B cell (primary cell): ENCODE results near the gene ZC3H7A. TPM values are rescaled to one million over a fixed set of nuclear protein-coding genes. Genes with fewer than 3 reads are reported as not detected.

Experiments used
- ATAC-seq: fragments of 200-7000 bp; cut with Tn5 transposase; one replicate; pipeline ENCODE4 v1.10.0; 2021; ENCODE audit warnings: low read depth, mild to moderate bottlenecking, moderate number of reproducible peaks, moderate library complexity
- CTCF ChIA-PET: fragments of 350-600 bp; sonication (Branson Sonifier 250); formaldehyde crosslinking; loops from one replicate; lab custom pipeline; 2021; ENCODE audit warnings: antibody characterized with exemption, inconsistent platforms; lab: Charles Lee
- POLR2A ChIA-PET: fragments of 350-600 bp; sonication (Branson Sonifier 250); formaldehyde crosslinking; loops from one replicate; lab custom pipeline; 2021; ENCODE audit warnings: antibody characterized with exemption; lab: Charles Lee
- DNase-seq: peaks from one replicate; pipeline ENCODE4 v3.0.0; 2013
- H2AFZ ChIP-seq: 2 replicates; pipeline ENCODE4 v1.6.1; 2012; ENCODE audit warnings: mild to moderate bottlenecking, low read depth, low read length; ENCODE audit not compliant: insufficient read depth, poor library complexity, severe bottlenecking
- H3K27ac ChIP-seq, 2 donors: 1 replicate in 1 of 2; 2 replicates in 1 of 2; pipeline ENCODE4 v1.5.1; 2012 to 2013; ENCODE audit warnings: low read length in 2 of 2, mild to moderate bottlenecking in 2 of 2, moderate library complexity in 1 of 2
- H3K27me3 ChIP-seq, 4 experiments: fragments of 200-600 bp in 1 of 4; sonication (generic) in 1 of 4; replicated peaks in 1 of 4; 1 replicate in 2 of 4; 2 replicates in 2 of 4; pipeline versions ENCODE4 v1.6.1 to v1.7.0; 2013 to 2016; ENCODE audit warnings: low read length in 3 of 4, mild to moderate bottlenecking in 2 of 4, mixed read lengths in 1 of 4, moderate library complexity in 1 of 4; ENCODE audit not compliant: insufficient read depth in 4 of 4, control insufficient read depth in 3 of 4; ENCODE audit errors: control extremely low read depth in 1 of 4
- H3K36me3 ChIP-seq, 2 experiments: replicated peaks in 1 of 2; 1 replicate in 1 of 2; 2 replicates in 1 of 2; pipeline versions ENCODE4 v1.6.1 to v1.7.1; 2013; ENCODE audit warnings: low read length in 1 of 2; ENCODE audit not compliant: insufficient read depth in 2 of 2, control insufficient read depth in 1 of 2; ENCODE audit errors: control extremely low read depth in 1 of 2, extremely low read depth in 1 of 2
- H3K4me1 ChIP-seq, 2 donors: fragments of 200-600 bp in 1 of 2; sonication (generic) in 1 of 2; 1 replicate in 1 of 2; 2 replicates in 1 of 2; pipeline versions ENCODE4 v1.5.1 to v1.6.1; 2013 to 2017; ENCODE audit warnings: low read length in 2 of 2; ENCODE audit not compliant: control insufficient read depth in 2 of 2, insufficient read depth in 2 of 2
- H3K4me2 ChIP-seq: replicated peaks from 2 replicates; pipeline ENCODE3; 2012; ENCODE audit warnings: mild to moderate bottlenecking, low read depth, low read length; ENCODE audit not compliant: poor library complexity, severe bottlenecking
- H3K4me3 ChIP-seq, 5 experiments: fragments of 200-600 bp in 1 of 5; sonication (generic) in 1 of 5; 1 replicate in 3 of 5; 2 replicates in 2 of 5; pipeline versions ENCODE4 v1.5.1 to v1.7.0; 2011 to 2016; ENCODE audit warnings: low read length in 4 of 5, mild to moderate bottlenecking in 4 of 5, low read depth in 2 of 5, control low read depth in 1 of 5, moderate library complexity in 1 of 5; ENCODE audit not compliant: insufficient read depth in 1 of 5; ENCODE audit errors: control extremely low read depth in 1 of 5, extremely low read depth in 1 of 5
- H3K79me2 ChIP-seq: fragments of 200-600 bp; sonication (generic); one replicate; pipeline ENCODE4 v1.6.0; 2016; ENCODE audit warnings: low read length; ENCODE audit not compliant: control insufficient read depth, insufficient read depth
- H3K9ac ChIP-seq: fragments of 200-600 bp; sonication (generic); 2 replicates; pipeline ENCODE4 v1.6.1; 2017; ENCODE audit warnings: mild to moderate bottlenecking, low read length, moderate library complexity
- H3K9me3 ChIP-seq, 3 donors: one replicate each; pipeline versions ENCODE4 v1.6.1 to v1.7.1; 2013; ENCODE audit warnings: low read length in 2 of 3; ENCODE audit not compliant: control insufficient read depth in 2 of 3, insufficient read depth in 1 of 3; ENCODE audit errors: control extremely low read depth in 1 of 3
- H4K20me1 ChIP-seq: 2 replicates; pipeline ENCODE4 v1.6.0; 2012; ENCODE audit warnings: mild to moderate bottlenecking, low read length; ENCODE audit not compliant: insufficient read depth, control insufficient read depth, poor library complexity, severe bottlenecking
- H3K27ac Mint-ChIP-seq: one replicate; pipeline ENCODE4 v1.8.0; 2021; ENCODE audit warnings: mixed read lengths
- H3K27me3 Mint-ChIP-seq: one replicate; pipeline ENCODE4 v1.8.0; 2021; ENCODE audit warnings: mixed read lengths
- H3K4me1 Mint-ChIP-seq: one replicate; pipeline ENCODE4 v1.8.0; 2021; ENCODE audit warnings: mixed read lengths
- H3K4me3 Mint-ChIP-seq: one replicate; pipeline ENCODE4 v1.8.0; 2021; ENCODE audit warnings: mixed read lengths
- H3K9me3 Mint-ChIP-seq: one replicate; pipeline ENCODE4 v1.8.0; 2022; ENCODE audit warnings: mixed read lengths; ENCODE audit not compliant: insufficient read depth
- CTCF ChIP-seq: fragments of 200-600 bp; IDR thresholded peaks from one replicate; pipeline ENCODE4 v1.8.0; 2022; ENCODE audit warnings: antibody characterized with exemption, mild to moderate bottlenecking
- EZH2 ChIP-seq: IDR thresholded peaks from 2 replicates; pipeline ENCODE4 v1.6.1; 2012; ENCODE audit warnings: borderline replicate concordance, low read depth, mild to moderate bottlenecking, moderate library complexity, low read length; ENCODE audit not compliant: insufficient read depth, poor library complexity, severe bottlenecking
- WGBS: methylation state at CpG from one replicate; pipeline ENCODE4 v1.1.5; 2013; ENCODE audit warnings: missing lambda C conversion rate; ENCODE audit not compliant: insufficient coverage; 5-methylcytosine and 5-hydroxymethylcytosine counted together
- intact Hi-C: fragments of 100-400 bp; cut with micrococcal nuclease; formaldehyde crosslinking; loops from one replicate; pipeline ENCODE4 v1.10.0; 2022
- polyA plus RNA-seq: library from polyadenylated mRNA; depleted of rRNA; stranded (reverse); fragments of >200 nt; gene quantifications from 2 replicates; pipeline ENCODE4 v1.2.3, GENCODE V29; 2012
- total RNA-seq, 2 donors: library from RNA; stranded (reverse); fragments of 120-200 nt in 1 of 2; gene quantifications; 1 replicate in 1 of 2; 2 replicates in 1 of 2; pipeline versions ENCODE4 v1.2.3 to v1.2.4, GENCODE V29; 2013 to 2022

The ZC3H7A gene
- total and polyA plus RNA-seq, 2 donors (not counting 1 experiment from before 2014, with no cell fraction given): 40.8 to 126 TPM

DNA sequence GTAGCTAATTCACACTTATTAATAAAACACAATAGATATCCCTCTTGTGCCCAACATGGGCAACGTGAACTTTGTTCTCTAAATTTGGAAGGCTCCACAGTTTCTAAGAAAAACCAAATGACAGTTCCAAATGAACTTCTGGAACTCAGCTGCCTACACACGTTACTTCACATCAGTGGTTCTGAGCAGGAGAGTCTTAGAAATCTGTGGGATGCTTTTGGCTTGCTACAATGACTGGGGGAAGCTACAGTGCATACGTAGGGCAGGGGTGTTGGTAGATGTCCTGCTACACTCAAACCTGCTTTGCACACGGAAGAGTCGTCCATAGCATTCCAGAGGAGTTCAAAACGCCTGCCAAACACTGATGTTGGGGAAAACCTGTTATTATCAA is 62.4 kb downstream of the ZC3H7A start:
- H3K4me3 ChIP-seq: no peak overlapping the region

More for the DNA sequence above, 62.4 kb downstream of the ZC3H7A start:
- intact Hi-C loops: no loop called here
- POLR2A ChIA-PET: no interaction called here
- ATAC-seq (no peak), DNase-seq (no peak)
- H3K4me1 ChIP-seq: peaks cover 11 to 27% of the 10 kb centered on the region in 2 donors
- H3K36me3 ChIP-seq: peaks cover 10 to 74% of the 10 kb centered on the region in 2 experiments
- peak overlapping the region; percentile 2 for H3K27ac Mint-ChIP-seq
- no peak overlapping the region for H3K9ac ChIP-seq
- peaks cover 48% of the 10 kb centered on the region for H3K4me1 Mint-ChIP-seq
- H3K27me3 Mint-ChIP-seq: no peaks in the 10 kb centered on the region
- no peak overlapping the region for H3K4me3 Mint-ChIP-seq
- no peak for TF ChIP-seq EZH2
- TF ChIP-seq CTCF: no peak
- peaks cover 74% of the 10 kb centered on the region for H3K79me2 ChIP-seq
- 83% methylated on average over 3 of the region's 6 CpGs for WGBS
- H3K9me3 ChIP-seq: no peaks in the 10 kb centered on the region
- peaks cover 12% of the 10 kb centered on the region for H4K20me1 ChIP-seq
- H3K27ac ChIP-seq: peak overlapping the region in 1 of 2 donors; percentile 20
- no peak overlapping the region for H3K4me2 ChIP-seq
- no peaks in the 10 kb centered on the region for H3K27me3 ChIP-seq
- no peak overlapping the region for H2AFZ ChIP-seq
- H3K9me3 Mint-ChIP-seq: no peaks in the 10 kb centered on the region
- CTCF ChIA-PET: interaction anchor here (0.5 to 1.1 kb wide), 2 partner anchors 19 to 660 kb away, joined by 3 read pairs; no protein-coding TSS in a partner anchor
